ENCODE results near the gene OSBPL1A.

Gene OSBPL1A

GRCh38 chr18:24397694-24398368 lies at the start of gene OSBPL1A:
Gene OSBPL1A, minus strand, starts transcription at chr18:24397824. Its CDS starts 20,291 bp downstream, at chr18:24377533.
- H3K4me1 Mint-ChIP-seq (ENCODE audit: low read depth), result peaks cover 31% of the 10 kb centered on the region
- H3K36me3 Mint-ChIP-seq (ENCODE audit: low read depth), result no peaks in the 10 kb centered on the region
- no peaks in the 10 kb centered on the region for H3K9me3 Mint-ChIP-seq
- H3K4me3 Mint-ChIP-seq, result peak within 1 kb of the TSS; percentile 85
- peak within 1 kb of the TSS; percentile 27 for H3K27ac Mint-ChIP-seq
- H3K27me3 Mint-ChIP-seq, result peaks cover 23% of the 10 kb centered on the region

- H3K27ac Mint-ChIP-seq, result no peak overlapping the region
- H3K36me3 Mint-ChIP-seq (ENCODE audit: low read depth), result peaks cover 63% of the 10 kb centered on the region
- H3K27me3 Mint-ChIP-seq, result no peaks in the 10 kb centered on the region
- H3K4me1 Mint-ChIP-seq (ENCODE audit: low read depth), result peaks cover 4% of the 10 kb centered on the region
- H3K4me3 Mint-ChIP-seq, result no peak overlapping the region
- no peaks in the 10 kb centered on the region for H3K9me3 Mint-ChIP-seq
Measured at GRCh38 chr18:24446953-24447538, 49.4 kb upstream of the OSBPL1A start.

- no peak overlapping the region for H3K27ac Mint-ChIP-seq
- peaks cover 64% of the 10 kb centered on the region for H3K36me3 Mint-ChIP-seq (ENCODE audit: low read depth)
Measured at GRCh38 chr18:24446453-24446852, 48.8 kb upstream of the OSBPL1A start.

GRCh38 chr18:24443870-24444269 lies 46.2 kb upstream of the OSBPL1A start:
- no peak overlapping the region for H3K27ac Mint-ChIP-seq
- no peaks in the 10 kb centered on the region for H3K9me3 Mint-ChIP-seq
- H3K4me3 Mint-ChIP-seq, result no peak overlapping the region
- peaks cover 62% of the 10 kb centered on the region for H3K36me3 Mint-ChIP-seq (ENCODE audit: low read depth)
- H3K4me1 Mint-ChIP-seq (ENCODE audit: low read depth), result peaks cover 4% of the 10 kb centered on the region
- H3K27me3 Mint-ChIP-seq, result no peaks in the 10 kb centered on the region

More at GRCh38 chr18:24446453-24446852, 48.8 kb upstream of the OSBPL1A start:
- Mint-ChIP-seq H3K27me3 (no peaks in the 10 kb centered on the region), H3K4me3 (no peak overlapping the region), H3K9me3 (no peaks in the 10 kb centered on the region), H3K4me1 (ENCODE audit: low read depth) (peaks cover 4% of the 10 kb centered on the region)

GRCh38 chr18:24436939-24437338 lies 39.3 kb upstream of the OSBPL1A start:
- Mint-ChIP-seq H3K4me3 (no peak overlapping the region), H3K27me3 (no peaks in the 10 kb centered on the region), H3K27ac (no peak overlapping the region), H3K36me3 (ENCODE audit: low read depth) (peaks cover 55% of the 10 kb centered on the region), H3K9me3 (no peaks in the 10 kb centered on the region), H3K4me1 (ENCODE audit: low read depth) (no peaks in the 10 kb centered on the region)

GRCh38 chr18:24432618-24433017 lies 35.0 kb upstream of the OSBPL1A start:
- no peak overlapping the region for H3K4me3 Mint-ChIP-seq
- no peaks in the 10 kb centered on the region for H3K9me3 Mint-ChIP-seq
- H3K27me3 Mint-ChIP-seq, result no peaks in the 10 kb centered on the region
- peaks cover 7% of the 10 kb centered on the region for H3K4me1 Mint-ChIP-seq (ENCODE audit: low read depth)
- H3K27ac Mint-ChIP-seq, result no peak overlapping the region
- H3K36me3 Mint-ChIP-seq (ENCODE audit: low read depth), result peaks cover 38% of the 10 kb centered on the region

- no peak overlapping the region for H3K27ac Mint-ChIP-seq
- H3K4me3 Mint-ChIP-seq, result no peak overlapping the region
- peaks cover 9% of the 10 kb centered on the region for H3K9me3 Mint-ChIP-seq
- H3K27me3 Mint-ChIP-seq, result peaks cover 7% of the 10 kb centered on the region
- peaks cover 33% of the 10 kb centered on the region for H3K36me3 Mint-ChIP-seq (ENCODE audit: low read depth)
- peaks cover 26% of the 10 kb centered on the region for H3K4me1 Mint-ChIP-seq (ENCODE audit: low read depth)
Measured at GRCh38 chr18:24429188-24429587, 31.6 kb upstream of the OSBPL1A start.

GRCh38 chr18:24428709-24429108 lies 31.1 kb upstream of the OSBPL1A start:
- peaks cover 10% of the 10 kb centered on the region for H3K27me3 Mint-ChIP-seq
- H3K4me3 Mint-ChIP-seq, result no peak overlapping the region
- H3K36me3 Mint-ChIP-seq (ENCODE audit: low read depth), result peaks cover 33% of the 10 kb centered on the region
- H3K27ac Mint-ChIP-seq, result no peak overlapping the region
- peaks cover 9% of the 10 kb centered on the region for H3K9me3 Mint-ChIP-seq
- peaks cover 26% of the 10 kb centered on the region for H3K4me1 Mint-ChIP-seq (ENCODE audit: low read depth)

- peaks cover 19% of the 10 kb centered on the region for H3K27me3 Mint-ChIP-seq
- peak overlapping the region; percentile 91 for H3K27ac Mint-ChIP-seq
- H3K36me3 Mint-ChIP-seq (ENCODE audit: low read depth), result peaks cover 28% of the 10 kb centered on the region
- peaks cover 26% of the 10 kb centered on the region for H3K4me1 Mint-ChIP-seq (ENCODE audit: low read depth)
- peaks cover 9% of the 10 kb centered on the region for H3K9me3 Mint-ChIP-seq
- H3K4me3 Mint-ChIP-seq, result peak overlapping the region; percentile 86
Measured at GRCh38 chr18:24427484-24427883, 29.9 kb upstream of the OSBPL1A start.

- Mint-ChIP-seq H3K4me1 (ENCODE audit: low read depth) (peaks cover 26% of the 10 kb centered on the region), H3K9me3 (peaks cover 9% of the 10 kb centered on the region), H3K4me3 (peak within 1 kb of the TSS; percentile 86), H3K27ac (peak within 1 kb of the TSS; percentile 91), H3K36me3 (ENCODE audit: low read depth) (peaks cover 27% of the 10 kb centered on the region), H3K27me3 (peaks cover 26% of the 10 kb centered on the region)
Measured at GRCh38 chr18:24426398-24427294, 29.0 kb upstream of the OSBPL1A start, which contains the start of gene IMPACT. Gene IMPACT, plus strand, starts transcription at chr18:24426670. Its CDS starts 87 bp downstream, at chr18:24426757.

GRCh38 chr18:24426073-24426397 lies 28.4 kb upstream of the OSBPL1A start:
- Mint-ChIP-seq H3K4me3 (peak overlapping the region; percentile 81), H3K27me3 (peaks cover 31% of the 10 kb centered on the region), H3K36me3 (ENCODE audit: low read depth) (peaks cover 23% of the 10 kb centered on the region), H3K4me1 (ENCODE audit: low read depth) (peaks cover 26% of the 10 kb centered on the region), H3K27ac (peak overlapping the region; percentile 81), H3K9me3 (peaks cover 9% of the 10 kb centered on the region)

GRCh38 chr18:24421831-24422230 lies 24.2 kb upstream of the OSBPL1A start:
- Mint-ChIP-seq H3K36me3 (ENCODE audit: low read depth) (peaks cover 10% of the 10 kb centered on the region), H3K27me3 (peaks cover 58% of the 10 kb centered on the region), H3K9me3 (peaks cover 9% of the 10 kb centered on the region), H3K4me3 (no peak overlapping the region), H3K4me1 (ENCODE audit: low read depth) (peaks cover 10% of the 10 kb centered on the region), H3K27ac (no peak overlapping the region)

GRCh38 chr18:24420551-24420950 lies 22.9 kb upstream of the OSBPL1A start:
- Mint-ChIP-seq H3K4me1 (ENCODE audit: low read depth) (peaks cover 2% of the 10 kb centered on the region), H3K9me3 (peaks cover 2% of the 10 kb centered on the region)

GRCh38 chr18:24417480-24417879 lies 19.9 kb upstream of the OSBPL1A start:
- no peak overlapping the region for H3K27ac Mint-ChIP-seq
- peaks cover 3% of the 10 kb centered on the region for H3K36me3 Mint-ChIP-seq (ENCODE audit: low read depth)
- H3K4me1 Mint-ChIP-seq (ENCODE audit: low read depth), result peaks cover 14% of the 10 kb centered on the region
- no peak overlapping the region for H3K4me3 Mint-ChIP-seq
- H3K9me3 Mint-ChIP-seq, result peaks cover 4% of the 10 kb centered on the region
- peaks cover 58% of the 10 kb centered on the region for H3K27me3 Mint-ChIP-seq

More at GRCh38 chr18:24420551-24420950, 22.9 kb upstream of the OSBPL1A start:
- H3K4me3 Mint-ChIP-seq, result no peak overlapping the region
- H3K27ac Mint-ChIP-seq, result no peak overlapping the region
- peaks cover 65% of the 10 kb centered on the region for H3K27me3 Mint-ChIP-seq
- peaks cover 2% of the 10 kb centered on the region for H3K36me3 Mint-ChIP-seq (ENCODE audit: low read depth)

Measured in stimulated activated naive CD8-positive, alpha-beta T cell treated with anti-CD3 and anti-CD28 coated beads, Interleukin-15, Interleukin-2, amounts not matched to agents 100 ng/mL and 50 ng/mL, for 24 hours (primary cell).